ENCODE measurements around the gene FBXL7. TPM values are rescaled to one million over a fixed set of nuclear protein-coding genes. Genes with fewer than 3 reads are reported as not detected.

Gene FBXL7
- total and polyA plus RNA-seq, 2 donors (not counting 1 experiment from before 2014, with no cell fraction given), result not detected

DNA sequence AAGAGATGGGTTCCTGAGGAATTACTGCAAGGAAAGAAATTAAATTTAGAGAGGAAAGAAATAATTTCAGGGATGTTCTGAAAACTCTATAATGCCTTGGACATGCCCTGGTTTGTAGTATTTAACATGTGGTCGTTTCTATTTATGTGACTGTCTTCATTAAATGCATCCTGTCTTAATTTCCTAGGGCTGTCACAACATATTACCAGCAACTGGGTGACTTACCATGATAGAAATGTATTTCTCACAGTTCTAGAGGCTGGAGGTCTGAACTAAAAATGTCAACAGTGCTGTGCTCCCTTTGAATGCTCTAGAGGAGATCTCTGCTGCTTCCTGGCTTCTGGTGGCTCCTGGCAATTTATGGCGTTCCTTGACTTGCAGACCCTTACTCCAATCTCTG lies 287.7 kb downstream of the FBXL7 start:
- H3K9me3 ChIP-seq (ENCODE audit: control extremely low read depth in 1 of 3, control insufficient read depth in 2 of 3, insufficient read depth in 1 of 3, low read length in 2 of 3), result peaks cover 0 to 12% (median 0%) of the 10 kb centered on the region in 3 donors
- H3K4me1 ChIP-seq (ENCODE audit: control insufficient read depth in 2 of 2, insufficient read depth in 2 of 2, low read length in 2 of 2), result no peaks in the 10 kb centered on the region
- WGBS (ENCODE audit: insufficient coverage), result 80% methylated on average over 1 of the region's 2 CpGs
- POLR2A ChIA-PET, result no interaction called here
- H2AFZ ChIP-seq (ENCODE audit: insufficient read depth, low read depth, low read length, poor library complexity, severe bottlenecking), result no peak overlapping the region
- no peak overlapping the region for H3K4me2 ChIP-seq (replicated peaks; ENCODE audit: low read depth, low read length, poor library complexity, severe bottlenecking)
- no peaks in the 10 kb centered on the region for H3K9me3 Mint-ChIP-seq (ENCODE audit: insufficient read depth)
- no peak overlapping the region for H3K4me3 ChIP-seq (ENCODE audit: control extremely low read depth in 1 of 5, extremely low read depth in 1 of 5, insufficient read depth in 1 of 5, low read depth in 2 of 5, low read length in 4 of 5)
- no peaks in the 10 kb centered on the region for H3K27me3 Mint-ChIP-seq
- H3K36me3 ChIP-seq (replicated peaks in 1 of 2; ENCODE audit: control extremely low read depth in 1 of 2, control insufficient read depth in 1 of 2, extremely low read depth in 1 of 2, insufficient read depth in 2 of 2, low read length in 1 of 2), result no peaks in the 10 kb centered on the region
- no peaks in the 10 kb centered on the region for H3K79me2 ChIP-seq (ENCODE audit: control insufficient read depth, insufficient read depth, low read length)
- intact Hi-C loops (cut with micrococcal nuclease), result no loop called here
- H3K27ac ChIP-seq (ENCODE audit: low read length in 2 of 2), result no peak overlapping the region
- no peak overlapping the region for H3K4me3 Mint-ChIP-seq
- H4K20me1 ChIP-seq (ENCODE audit: control insufficient read depth, insufficient read depth, low read length, poor library complexity, severe bottlenecking), result no peaks in the 10 kb centered on the region
- H3K9ac ChIP-seq (ENCODE audit: low read length), result no peak overlapping the region
- DNase-seq, result no peak
- H3K27me3 ChIP-seq (replicated peaks in 1 of 4; ENCODE audit: control extremely low read depth in 1 of 4, control insufficient read depth in 3 of 4, insufficient read depth in 4 of 4, low read length in 3 of 4), result no peaks in the 10 kb centered on the region
- ATAC-seq (ENCODE audit: low read depth), result no peak
- H3K27ac Mint-ChIP-seq, result no peak overlapping the region
- no peak for TF ChIP-seq EZH2 (IDR thresholded peaks at IDR 0.05; ENCODE audit: borderline replicate concordance, insufficient read depth, low read depth, low read length, poor library complexity, severe bottlenecking)
- no peak for TF ChIP-seq CTCF (IDR thresholded peaks at IDR 0.05)
- H3K4me1 Mint-ChIP-seq, result no peaks in the 10 kb centered on the region
- CTCF ChIA-PET, result no interaction called here

DNA sequence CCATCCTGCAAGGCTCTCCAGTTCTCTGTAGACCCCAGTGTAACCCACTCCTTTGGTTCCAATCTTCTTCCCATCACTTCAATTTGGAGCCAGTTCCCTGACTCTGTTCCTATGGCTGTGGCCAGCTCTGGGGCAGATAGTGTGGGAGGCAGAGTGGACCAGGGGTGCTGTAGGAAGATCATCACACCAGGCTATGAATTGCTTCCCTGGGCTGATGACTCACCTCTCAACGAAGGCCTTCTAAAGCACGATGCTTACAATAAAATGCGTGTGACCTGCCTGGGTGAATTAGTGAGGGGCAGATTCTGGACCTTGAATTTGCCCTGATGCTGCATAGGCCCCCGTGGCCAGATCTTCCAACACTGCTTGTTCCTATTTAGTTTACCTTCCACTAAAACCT lies 289.7 kb downstream of the FBXL7 start:
- H3K9ac ChIP-seq (ENCODE audit: low read length), result no peak overlapping the region
- H3K4me3 ChIP-seq (ENCODE audit: control extremely low read depth in 1 of 5, extremely low read depth in 1 of 5, insufficient read depth in 1 of 5, low read depth in 2 of 5, low read length in 4 of 5), result no peak overlapping the region
- CTCF ChIA-PET, result no interaction called here
- Mint-ChIP-seq H3K9me3 (ENCODE audit: insufficient read depth) (no peaks in the 10 kb centered on the region), H3K4me3 (no peak overlapping the region), H3K4me1 (no peaks in the 10 kb centered on the region), H3K27ac (no peak overlapping the region), H3K27me3 (no peaks in the 10 kb centered on the region)
- H3K4me1 ChIP-seq (ENCODE audit: control insufficient read depth in 2 of 2, insufficient read depth in 2 of 2, low read length in 2 of 2), result no peaks in the 10 kb centered on the region
- intact Hi-C loops (cut with micrococcal nuclease), result no loop called here
- 80% methylated on average over 1 of the region's 4 CpGs for WGBS (ENCODE audit: insufficient coverage)
- ATAC-seq (ENCODE audit: low read depth) (no peak), DNase-seq (no peak)
- H3K9me3 ChIP-seq (ENCODE audit: control extremely low read depth in 1 of 3, control insufficient read depth in 2 of 3, insufficient read depth in 1 of 3, low read length in 2 of 3), result peaks cover 0 to 12% (median 0%) of the 10 kb centered on the region in 3 donors
- no peaks in the 10 kb centered on the region for H3K27me3 ChIP-seq (replicated peaks in 1 of 4; ENCODE audit: control extremely low read depth in 1 of 4, control insufficient read depth in 3 of 4, insufficient read depth in 4 of 4, low read length in 3 of 4)
- no peak overlapping the region for H2AFZ ChIP-seq (ENCODE audit: insufficient read depth, low read depth, low read length, poor library complexity, severe bottlenecking)
- no peaks in the 10 kb centered on the region for H3K79me2 ChIP-seq (ENCODE audit: control insufficient read depth, insufficient read depth, low read length)
- H3K27ac ChIP-seq (ENCODE audit: low read length in 2 of 2), result no peak overlapping the region
- no peaks in the 10 kb centered on the region for H3K36me3 ChIP-seq (replicated peaks in 1 of 2; ENCODE audit: control extremely low read depth in 1 of 2, control insufficient read depth in 1 of 2, extremely low read depth in 1 of 2, insufficient read depth in 2 of 2, low read length in 1 of 2)
- H3K4me2 ChIP-seq (replicated peaks; ENCODE audit: low read depth, low read length, poor library complexity, severe bottlenecking), result no peak overlapping the region
- no peaks in the 10 kb centered on the region for H4K20me1 ChIP-seq (ENCODE audit: control insufficient read depth, insufficient read depth, low read length, poor library complexity, severe bottlenecking)
- TF ChIP-seq EZH2 (IDR thresholded peaks at IDR 0.05; ENCODE audit: borderline replicate concordance, insufficient read depth, low read depth, low read length, poor library complexity, severe bottlenecking), result no peak
- no peak for TF ChIP-seq CTCF (IDR thresholded peaks at IDR 0.05)
- POLR2A ChIA-PET, result no interaction called here

All from B cell (primary cell).